Stimulated activated CD8-positive, alpha-beta memory T cell treated with anti-CD3 and anti-CD28 coated beads, Interleukin-15, amount 100 ng/mL, for 48 hours (primary cell): ENCODE results near the gene MPHOSPH8.

Experiments
- DNase-seq, 2 donors: peaks; one replicate each; pipeline ENCODE4 v3.0.0-alpha.2; 2020; ENCODE audit warnings: low read depth in 2 of 2

Gene MPHOSPH8

GRCh38 chr13:19633479-19634255 lies at the start of gene MPHOSPH8:
TSS of gene MPHOSPH8 (plus strand) at chr13:19633659. CDS start at chr13:19633749, 90 bp downstream.
- DNase-seq: peak; percentile 90

- peak; percentile 73 to 76 for DNase-seq
These were observed 46.4 kb upstream of the MPHOSPH8 start for GRCh38 chr13:19586904-19587634.

GRCh38 chr13:19587635-19588300 lies 45.7 kb upstream of the MPHOSPH8 start:
- DNase-seq: no peak

GRCh38 chr13:19589312-19589711 lies 44.1 kb upstream of the MPHOSPH8 start:
- DNase-seq: no peak

- no peak for DNase-seq
These were observed 43.0 kb upstream of the MPHOSPH8 start for GRCh38 chr13:19590423-19590822.

- no peak for DNase-seq
These were observed 41.6 kb upstream of the MPHOSPH8 start for GRCh38 chr13:19591864-19592263.

GRCh38 chr13:19592657-19593180 lies 40.7 kb upstream of the MPHOSPH8 start:
- no peak for DNase-seq

- no peak for DNase-seq
These were observed 37.4 kb upstream of the MPHOSPH8 start for GRCh38 chr13:19596086-19596485.

GRCh38 chr13:19596960-19597361 lies 36.5 kb upstream of the MPHOSPH8 start:
- DNase-seq: no peak

GRCh38 chr13:19597523-19597922 lies 35.9 kb upstream of the MPHOSPH8 start:
- DNase-seq: no peak

- peak; percentile 30 to 36 for DNase-seq
These were observed 31.4 kb upstream of the MPHOSPH8 start for GRCh38 chr13:19601749-19602725.

GRCh38 chr13:19604306-19604705 lies 29.2 kb upstream of the MPHOSPH8 start:
- no peak for DNase-seq

- no peak for DNase-seq
These were observed 28.1 kb upstream of the MPHOSPH8 start for GRCh38 chr13:19605161-19605955.

- DNase-seq: no peak
These were observed 27.3 kb upstream of the MPHOSPH8 start for GRCh38 chr13:19606152-19606551.

- DNase-seq: no peak
These were observed 26.7 kb upstream of the MPHOSPH8 start for GRCh38 chr13:19606737-19607136.

GRCh38 chr13:19607523-19608078 lies 25.9 kb upstream of the MPHOSPH8 start:
- no peak for DNase-seq

- DNase-seq: no peak
These were observed 14.5 kb upstream of the MPHOSPH8 start for GRCh38 chr13:19618977-19619376.

GRCh38 chr13:19622193-19622592 lies 11.3 kb upstream of the MPHOSPH8 start:
- DNase-seq: no peak

GRCh38 chr13:19624265-19624664 lies 9.2 kb upstream of the MPHOSPH8 start:
- no peak for DNase-seq

GRCh38 chr13:19632915-19633478 lies 462 bp upstream of the MPHOSPH8 start:
- no peak for DNase-seq
